Erythroblast (primary cell): Measurements from ENCODE around the gene DCAF15.

ENCODE experiments used
- GATA1 ChIP-seq: IDR thresholded peaks from 2 replicates; pipeline ENCODE4 v1.6.1; 2011; ENCODE audit warnings: low read depth, mild to moderate bottlenecking, control low read depth, low read length, moderate library complexity
- POLR2A ChIP-seq: IDR thresholded peaks from 2 replicates; pipeline ENCODE4 v1.6.1; 2011; ENCODE audit warnings: mild to moderate bottlenecking, low read length

DNA sequence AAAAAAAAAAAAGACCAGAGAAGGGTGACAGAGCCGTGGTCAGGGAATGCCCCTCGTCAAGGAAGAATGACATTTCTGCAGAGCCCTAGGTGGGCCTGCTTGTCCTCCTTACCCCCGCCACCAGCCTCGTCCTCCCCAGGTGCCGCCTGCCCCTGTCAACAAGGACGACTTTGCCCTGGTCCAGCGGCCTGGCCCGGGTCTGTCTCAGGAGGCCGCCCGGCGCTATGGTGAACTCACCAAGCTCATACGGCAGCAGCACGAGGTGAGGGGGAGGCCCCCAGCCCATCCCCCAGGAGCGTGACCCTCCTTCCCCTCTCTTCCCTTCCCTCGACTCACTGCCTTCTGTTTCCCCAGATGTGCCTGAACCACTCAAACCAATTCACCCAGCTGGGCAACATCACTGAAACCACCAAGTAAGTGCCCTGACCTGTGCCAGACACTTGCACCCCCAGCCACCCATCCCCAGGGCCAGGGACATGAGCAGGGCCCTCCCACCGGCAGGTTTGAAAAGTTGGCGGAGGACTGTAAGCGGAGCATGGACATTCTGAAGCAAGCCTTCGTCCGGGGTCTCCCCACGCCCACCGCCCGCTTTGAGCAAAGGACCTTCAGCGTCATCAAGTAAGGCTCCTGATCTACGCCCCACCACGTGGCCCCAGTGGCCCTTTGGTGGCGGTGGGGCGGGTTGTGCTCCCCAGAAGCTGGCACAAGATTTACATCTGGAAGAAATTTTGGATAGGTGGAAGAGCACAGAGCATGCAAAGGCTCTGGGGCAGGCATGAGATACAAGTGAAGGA, 28.9 kb upstream of the DCAF15 start:
- TF ChIP-seq POLR2A (no peak), GATA1 (no peak)
